Epithelial cell of esophagus (primary cell): ENCODE data around the gene LTA4H.

ENCODE experiments used
- DNase-seq: peaks from one replicate; pipeline ENCODE4 v3.0.0; 2010; ENCODE audit warnings: low read depth
- H3K4me3 ChIP-seq: 2 replicates; pipeline ENCODE4 v1.5.1; 2011; ENCODE audit warnings: mild to moderate bottlenecking, low read length, control low read depth
- TF ChIP-seq, protein P1 (sequence below): IDR thresholded peaks from 2 replicates; pipeline ENCODE4 v1.5.1; 2011; ENCODE audit warnings: low read depth, mild to moderate bottlenecking, low read length, control low read depth, inconsistent platforms; ENCODE audit not compliant: insufficient read depth; ENCODE audit errors: missing control alignments

Gene LTA4H

GRCh38 chr12:96048393-96048969 lies 13.1 kb upstream of the LTA4H start:
- DNase-seq, result no peak
- TF ChIP-seq, protein P1, sequence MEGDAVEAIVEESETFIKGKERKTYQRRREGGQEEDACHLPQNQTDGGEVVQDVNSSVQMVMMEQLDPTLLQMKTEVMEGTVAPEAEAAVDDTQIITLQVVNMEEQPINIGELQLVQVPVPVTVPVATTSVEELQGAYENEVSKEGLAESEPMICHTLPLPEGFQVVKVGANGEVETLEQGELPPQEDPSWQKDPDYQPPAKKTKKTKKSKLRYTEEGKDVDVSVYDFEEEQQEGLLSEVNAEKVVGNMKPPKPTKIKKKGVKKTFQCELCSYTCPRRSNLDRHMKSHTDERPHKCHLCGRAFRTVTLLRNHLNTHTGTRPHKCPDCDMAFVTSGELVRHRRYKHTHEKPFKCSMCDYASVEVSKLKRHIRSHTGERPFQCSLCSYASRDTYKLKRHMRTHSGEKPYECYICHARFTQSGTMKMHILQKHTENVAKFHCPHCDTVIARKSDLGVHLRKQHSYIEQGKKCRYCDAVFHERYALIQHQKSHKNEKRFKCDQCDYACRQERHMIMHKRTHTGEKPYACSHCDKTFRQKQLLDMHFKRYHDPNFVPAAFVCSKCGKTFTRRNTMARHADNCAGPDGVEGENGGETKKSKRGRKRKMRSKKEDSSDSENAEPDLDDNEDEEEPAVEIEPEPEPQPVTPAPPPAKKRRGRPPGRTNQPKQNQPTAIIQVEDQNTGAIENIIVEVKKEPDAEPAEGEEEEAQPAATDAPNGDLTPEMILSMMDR, result no peak
- no peak overlapping the region for H3K4me3 ChIP-seq

DNA sequence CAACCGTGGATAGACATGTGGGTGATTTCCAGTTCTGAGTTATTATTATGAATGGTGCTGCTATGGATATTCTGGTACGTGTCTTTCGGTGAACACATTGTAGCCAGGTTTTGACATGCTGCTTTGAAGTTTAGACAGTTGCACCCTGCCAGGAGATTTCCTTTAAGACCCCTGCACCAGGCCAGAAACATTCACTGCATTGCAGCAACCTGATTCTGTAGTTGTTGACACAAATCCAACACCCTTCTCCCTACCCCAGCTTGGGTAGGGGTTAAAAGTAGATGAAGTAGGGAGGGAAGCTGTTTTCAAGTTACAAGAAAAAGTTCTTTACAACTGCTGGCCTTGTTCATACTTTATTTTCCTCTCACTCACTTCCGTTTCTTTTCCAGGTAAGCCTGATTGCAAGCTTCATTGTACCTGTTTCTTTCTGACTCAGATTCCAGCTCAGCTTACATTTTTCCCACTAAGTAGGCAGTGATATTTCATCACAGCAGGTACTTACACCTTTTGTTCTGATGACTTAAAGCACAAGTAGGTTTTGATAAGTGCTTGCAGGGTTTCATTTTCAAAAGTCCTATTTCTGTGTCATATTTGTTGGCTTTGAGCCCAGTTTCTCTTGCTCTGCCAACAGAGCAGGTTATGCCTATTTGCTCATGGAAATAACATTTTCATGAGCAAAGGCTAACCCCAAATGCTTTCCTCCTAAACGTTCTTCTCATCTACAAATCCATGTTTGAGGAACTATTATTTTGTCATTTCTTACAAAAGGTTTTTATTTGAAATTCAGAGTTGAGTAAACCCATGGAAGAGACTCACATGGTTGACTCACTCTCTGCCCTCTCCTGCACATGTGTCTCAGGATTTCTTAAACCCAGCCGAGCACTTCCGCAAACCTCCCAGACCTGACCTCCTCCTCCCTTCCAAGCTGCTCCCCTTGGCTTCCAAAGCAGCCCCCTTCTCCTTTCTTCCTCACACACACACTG lies 12.1 kb upstream of the LTA4H start:
- no peak overlapping the region for H3K4me3 ChIP-seq
- TF ChIP-seq, protein P1, result no peak
- peak; percentile 97 for DNase-seq

DNA sequence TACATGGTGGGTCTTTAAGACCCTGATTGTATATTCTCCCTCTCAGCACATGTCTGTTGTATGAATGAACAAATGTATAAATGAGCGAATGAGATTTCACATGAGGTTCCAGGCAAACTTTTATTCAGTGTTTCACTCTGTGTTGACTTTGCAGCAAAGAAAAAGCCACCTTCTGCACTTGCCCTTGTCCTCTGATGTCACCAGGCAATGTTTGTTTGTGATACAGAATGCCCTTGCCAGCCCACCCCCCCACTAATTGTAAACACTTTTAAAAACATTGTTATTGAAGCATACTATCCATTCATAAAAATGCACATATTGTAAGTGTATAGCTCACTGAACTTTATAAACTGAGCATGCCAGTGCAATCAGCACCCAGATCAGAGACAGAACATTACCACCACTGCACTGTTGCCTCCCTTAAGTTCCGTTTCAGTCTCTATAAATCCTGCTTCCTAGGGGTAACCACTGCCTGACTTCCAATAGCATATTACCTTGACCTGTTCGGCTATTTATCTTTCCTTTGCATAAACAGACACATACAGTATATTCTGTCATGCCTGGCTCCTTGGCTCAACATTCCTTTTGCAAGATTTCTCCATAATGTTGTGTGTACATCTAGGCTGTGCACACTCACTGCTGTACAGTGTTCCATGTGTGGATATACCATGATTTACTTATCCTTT lies 11.3 kb upstream of the LTA4H start:
- no peak overlapping the region for H3K4me3 ChIP-seq
- peak; percentile 52 for DNase-seq

DNA sequence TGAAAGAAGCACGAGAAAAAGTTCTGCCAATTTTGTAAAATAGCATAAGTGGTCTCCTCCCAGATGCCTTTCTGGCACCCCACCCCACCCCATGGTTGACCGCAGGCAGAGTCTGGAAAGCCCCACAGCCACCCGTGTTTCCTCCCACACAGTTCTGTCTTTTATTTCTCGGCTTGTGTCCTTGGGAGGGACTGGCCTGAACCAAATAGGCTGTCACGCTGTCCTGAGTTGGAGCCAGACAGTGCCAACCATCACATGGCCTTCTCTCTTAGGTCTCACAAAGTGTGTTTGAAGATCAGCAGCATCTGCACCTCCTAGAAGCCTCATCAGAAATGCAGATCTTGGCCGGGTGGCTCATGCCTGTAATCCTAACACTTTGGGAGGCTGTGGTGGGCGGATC lies 10.2 kb upstream of the LTA4H start:
- no peak for DNase-seq
- TF ChIP-seq, protein P1, result no peak
- H3K4me3 ChIP-seq, result no peak overlapping the region

More for the DNA sequence above, 11.3 kb upstream of the LTA4H start:
- TF ChIP-seq, protein P1, result no peak

DNA sequence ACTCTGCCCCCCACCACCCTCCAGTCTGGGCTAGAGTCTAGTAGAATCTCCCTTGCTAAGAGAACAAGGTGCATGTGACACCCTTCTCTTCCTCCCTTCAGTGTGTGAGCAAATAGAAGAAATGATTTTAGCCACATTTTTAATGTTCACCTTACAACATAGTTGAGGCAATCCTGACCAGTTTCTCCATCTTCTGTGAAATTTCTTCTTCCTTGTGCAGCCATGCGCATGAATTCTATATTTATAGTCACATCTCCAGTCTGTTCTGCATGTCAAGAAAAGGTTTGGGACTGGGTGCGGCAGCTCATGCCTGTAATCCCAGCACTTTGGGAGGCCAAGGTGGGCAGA lies 9.5 kb upstream of the LTA4H start:
- TF ChIP-seq, protein P1, result no peak
- no peak overlapping the region for H3K4me3 ChIP-seq
- no peak for DNase-seq

- TF ChIP-seq, protein P1, result no peak
- no peak overlapping the region for H3K4me3 ChIP-seq
Measured at GRCh38 chr12:96044017-96044942, 8.9 kb upstream of the LTA4H start.

More at GRCh38 chr12:96044017-96044942, 8.9 kb upstream of the LTA4H start:
- DNase-seq, result peak; percentile 46
